Left renal cortex interstitium (tissue), 4 donors: ENCODE measurements around the gene KCTD3. TPM values are rescaled to one million over a fixed set of nuclear protein-coding genes. Genes with fewer than 3 reads are reported as not detected.

ENCODE experiments used
- DNase-seq, 4 donors: peaks; one replicate each; pipeline ENCODE4 v3.0.0-alpha.2; 2013; ENCODE audit warnings: low read depth in 4 of 4, low spot score in 2 of 4, missing footprints in 1 of 4
- polyA plus RNA-seq, 4 donors: library from polyadenylated mRNA; unstranded; fragments of 120-200 nt; gene quantifications; one replicate each; pipeline ENCODE4 v1.2.1, GENCODE V29; 2013; ENCODE audit not compliant: insufficient read length in 4 of 4

KCTD3 gene
- 10 to 100 TPM; 63.6 to 78.3 (median 70.7) TPM for polyA plus RNA-seq

DNA sequence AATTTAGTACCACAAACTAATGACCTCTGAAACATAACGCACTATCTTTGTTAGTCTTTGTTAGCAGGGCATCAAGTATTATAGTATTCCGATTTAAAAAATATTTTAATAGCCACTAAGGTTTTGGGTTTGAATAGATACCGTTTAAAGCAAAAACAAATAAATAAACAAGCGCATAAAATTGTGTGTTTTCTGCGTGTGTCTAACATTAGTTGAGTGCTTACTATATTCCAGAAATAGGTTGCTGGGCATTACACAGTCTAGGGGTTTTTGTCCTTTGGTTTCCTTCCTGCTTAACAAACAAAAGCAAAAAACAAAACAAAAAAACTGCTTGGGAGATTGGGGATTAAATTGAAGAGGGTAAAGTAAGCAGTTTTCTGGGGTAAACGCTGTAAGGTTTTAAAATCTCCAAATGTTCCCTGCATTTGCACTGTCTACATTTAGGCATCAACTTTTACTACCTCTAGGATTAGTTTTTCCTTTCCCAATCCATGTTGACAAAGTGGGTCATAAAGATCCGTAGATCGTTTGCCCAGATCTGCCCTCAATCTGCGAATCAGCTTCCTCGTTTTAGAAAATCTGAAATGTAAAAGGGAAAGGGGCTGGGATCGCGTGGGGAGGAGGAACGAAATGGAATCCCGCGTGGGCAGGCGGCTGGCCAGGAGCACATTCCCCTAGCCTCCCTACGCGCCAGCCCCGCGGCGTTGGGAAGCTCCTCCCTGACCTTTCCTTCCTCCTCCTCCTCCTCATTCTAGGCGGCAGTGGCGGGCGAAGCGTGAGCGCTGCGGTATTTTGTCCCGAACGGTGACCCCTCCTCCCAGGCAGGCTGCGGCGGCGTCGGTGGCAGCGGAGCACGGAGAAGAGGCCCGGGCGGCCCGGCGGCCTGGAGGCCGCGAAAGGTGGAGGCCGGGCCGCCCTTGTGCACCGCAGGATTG is at the start of gene KCTD3:
TSS of gene KCTD3 (plus strand) at position 749 of the 935 bp plus-strand sequence. CDS start 382 bp downstream, outside the sequence.
- peak in 3 of 4 donors; percentile 44 to 69 (median 65) for DNase-seq

DNA sequence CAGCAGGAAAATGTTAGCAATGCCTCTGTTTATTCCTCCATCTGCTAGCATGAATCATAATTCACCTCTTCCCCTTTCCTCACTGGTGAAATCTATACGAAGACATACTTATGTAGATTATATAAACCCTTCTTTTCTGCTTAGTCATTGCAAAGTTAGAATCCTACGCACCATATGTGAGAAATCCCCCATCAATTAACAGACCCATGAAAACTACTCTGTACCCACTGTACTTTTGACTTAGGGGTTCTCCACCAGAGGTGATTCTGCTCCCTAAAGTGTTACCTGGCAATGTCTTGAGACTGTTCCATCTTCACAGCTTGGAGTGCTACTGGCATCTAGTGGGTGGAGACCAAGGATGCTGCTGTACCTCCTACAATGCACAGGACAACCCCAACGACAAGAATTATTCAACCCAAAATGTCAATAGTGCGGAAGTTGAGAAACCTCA is 49.6 kb upstream of the KCTD3 start:
- no peak for DNase-seq

DNA sequence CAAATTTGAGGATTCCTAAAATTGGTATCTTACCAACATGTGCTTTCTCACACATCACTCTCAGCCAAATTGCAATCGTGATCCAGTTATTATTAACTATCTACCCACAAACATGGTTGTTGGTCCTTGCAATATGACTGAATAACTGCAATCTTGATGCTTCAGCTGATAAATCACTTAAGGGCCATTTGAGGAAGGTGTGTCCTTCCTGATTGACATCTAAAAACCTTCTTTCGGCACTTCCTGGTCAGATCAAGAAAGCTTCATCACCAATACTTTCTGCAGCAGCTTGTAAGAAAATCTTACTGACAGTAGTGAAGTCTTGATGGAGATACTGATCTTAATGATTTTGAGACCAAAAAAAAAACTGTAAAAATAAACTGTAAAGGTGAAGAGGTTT is 48.5 kb upstream of the KCTD3 start:
- DNase-seq = no peak

DNA sequence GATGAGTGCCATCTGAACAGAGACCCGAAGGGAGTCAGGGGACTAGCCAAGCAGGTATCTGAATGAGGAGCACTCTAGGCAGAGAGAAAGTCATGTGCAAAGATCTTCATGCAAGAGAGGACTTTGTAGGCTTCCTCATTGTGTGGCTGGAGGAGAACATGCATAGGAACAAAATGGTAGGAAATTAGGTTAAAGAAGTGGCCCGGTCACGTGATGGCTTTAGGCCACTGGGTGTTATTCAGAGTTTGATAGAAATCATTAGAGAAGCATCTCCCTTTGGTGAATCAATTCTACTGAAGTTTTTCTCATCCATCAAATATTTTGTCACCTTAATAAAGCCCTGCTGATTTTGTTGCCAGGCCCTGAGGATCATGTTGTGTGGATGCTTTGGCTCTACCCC is 45.8 kb upstream of the KCTD3 start:
- no peak for DNase-seq

DNA sequence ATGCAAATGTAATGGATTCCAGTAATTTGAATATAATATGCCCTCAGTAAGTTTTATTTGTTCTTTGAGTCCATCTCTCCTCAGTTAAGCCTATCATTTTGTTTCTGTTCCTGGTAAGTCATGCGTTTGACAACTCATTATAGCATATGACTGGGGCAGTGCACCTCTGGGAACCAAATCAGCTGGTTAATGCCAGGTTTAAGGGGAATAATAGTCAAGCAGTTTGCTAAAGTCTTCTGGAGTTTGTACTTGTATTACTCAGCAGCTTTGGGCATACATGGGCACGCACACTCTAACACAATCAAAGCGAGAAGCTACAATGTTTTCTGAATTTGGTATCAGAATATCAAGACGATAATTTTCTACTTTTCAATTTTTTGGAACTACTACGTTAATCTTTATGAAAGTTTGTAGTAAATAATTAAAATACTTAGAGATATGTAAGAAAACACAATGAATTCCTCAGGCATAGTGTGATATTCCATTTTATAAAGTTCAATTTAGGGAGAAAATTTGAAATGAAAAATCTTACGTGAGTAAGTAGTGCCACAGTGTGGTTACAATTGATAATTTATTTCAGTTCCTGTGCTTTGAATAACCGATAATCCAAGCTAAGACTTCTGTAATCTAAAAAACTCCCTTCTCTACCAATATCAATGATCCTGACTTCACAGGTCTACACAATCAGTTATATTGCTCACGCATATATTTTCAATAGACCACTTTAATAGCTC is 43.8 kb upstream of the KCTD3 start:
- no peak for DNase-seq

DNA sequence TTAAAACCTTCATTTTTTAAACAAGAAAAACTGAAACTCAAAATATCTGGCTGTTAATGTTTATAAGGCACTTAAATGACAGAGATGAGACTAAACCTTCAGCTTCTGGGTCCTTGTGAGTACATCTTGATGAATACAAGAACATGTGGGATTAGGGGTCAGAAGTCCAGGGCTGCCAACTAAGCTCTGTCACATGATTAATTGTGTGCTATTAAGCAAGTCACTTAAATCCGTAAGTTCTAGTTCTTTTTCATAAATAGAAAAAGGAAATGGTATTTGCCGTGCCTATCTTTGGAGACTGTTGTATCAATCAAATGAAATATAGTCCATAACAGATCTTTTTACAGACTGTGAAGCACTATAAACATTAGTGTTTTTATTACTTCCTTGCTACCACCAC is 43.2 kb upstream of the KCTD3 start:
- peak in 1 of 4 donors; percentile 3 for DNase-seq

DNA sequence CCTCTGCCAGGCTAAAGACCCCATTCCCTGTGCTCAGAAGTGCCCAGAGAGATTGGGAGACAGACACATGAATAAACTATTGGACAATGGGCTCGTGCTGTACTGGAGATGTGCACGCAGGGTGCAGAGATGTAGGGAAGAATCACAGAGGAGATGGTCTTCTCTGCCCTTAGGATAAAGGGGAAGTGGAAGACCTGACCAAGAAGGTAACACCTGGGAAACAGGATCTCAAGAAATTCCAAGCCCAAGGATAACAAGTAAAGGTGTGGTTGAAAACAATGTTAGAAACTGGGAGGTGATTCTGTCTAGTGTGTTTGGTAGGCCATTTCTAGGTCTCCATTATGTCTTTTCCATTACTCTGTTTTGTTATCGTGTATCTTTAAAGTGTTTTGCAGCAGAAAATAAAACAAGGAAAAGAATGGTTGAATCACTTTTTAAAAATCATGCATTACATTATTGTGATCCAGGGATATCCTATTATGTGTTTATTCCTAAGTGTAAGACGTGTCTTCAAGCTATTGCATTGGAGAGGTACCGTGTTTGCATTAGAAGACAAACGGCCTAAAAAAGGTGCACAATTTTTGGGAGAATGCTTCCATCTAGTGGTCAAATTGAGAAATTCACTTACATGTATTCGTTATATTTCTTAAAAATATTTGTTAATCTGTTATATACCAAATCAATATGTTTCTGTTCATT is 40.8 kb upstream of the KCTD3 start:
- DNase-seq = peak in 1 of 4 donors; percentile 37

DNA sequence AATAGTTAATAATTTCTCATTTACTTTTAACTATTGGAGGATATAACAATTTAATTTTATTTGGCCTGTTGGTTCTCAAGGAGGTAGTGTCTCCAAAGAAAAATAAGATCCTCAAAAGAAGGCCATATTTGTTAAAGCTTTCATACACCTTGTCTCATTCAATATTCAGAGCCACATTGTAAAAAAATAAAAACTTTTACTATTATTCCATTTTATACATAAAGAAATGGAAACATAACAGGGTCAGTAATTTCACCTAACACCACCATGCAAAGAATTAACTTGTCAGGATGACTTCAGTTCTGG is 40.3 kb upstream of the KCTD3 start:
- DNase-seq = no peak

DNA sequence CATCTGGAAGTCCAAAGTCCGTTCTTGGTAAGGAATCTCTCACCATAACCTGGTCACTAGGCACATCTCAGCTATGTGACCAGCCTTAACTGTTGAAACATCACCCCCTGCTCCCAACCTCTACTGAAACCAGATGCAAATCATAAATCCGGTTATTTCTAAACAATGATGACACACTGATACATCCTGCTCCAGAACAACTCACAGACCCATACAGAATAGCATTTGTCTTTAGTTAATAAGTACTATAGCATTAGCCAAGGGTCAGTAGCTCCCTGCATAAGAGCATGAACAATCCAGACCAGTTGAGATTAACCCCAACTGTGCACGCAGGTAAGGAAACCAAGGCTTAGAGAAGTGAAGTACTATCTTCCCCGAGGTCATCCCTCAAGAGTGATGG is 38.0 kb upstream of the KCTD3 start:
- DNase-seq = no peak

DNA sequence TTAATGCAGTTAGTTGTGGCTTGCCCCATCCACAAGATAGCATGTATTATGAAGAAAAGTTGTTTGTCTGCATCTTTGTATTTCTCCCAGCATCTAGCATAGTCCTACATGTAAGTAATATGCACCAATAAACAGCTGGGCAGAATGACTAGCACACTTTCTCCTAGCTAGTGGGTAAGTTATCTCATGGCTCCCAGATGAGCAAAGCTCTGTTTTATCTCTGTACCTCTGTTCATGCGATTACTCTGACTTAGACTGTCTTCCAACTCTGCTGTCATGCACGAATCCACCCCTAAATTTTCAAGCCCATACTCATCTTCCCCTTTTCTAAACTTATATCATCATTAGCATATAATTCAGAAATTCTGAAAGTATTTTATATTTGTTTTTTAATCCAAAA is 37.5 kb upstream of the KCTD3 start:
- no peak for DNase-seq

DNA sequence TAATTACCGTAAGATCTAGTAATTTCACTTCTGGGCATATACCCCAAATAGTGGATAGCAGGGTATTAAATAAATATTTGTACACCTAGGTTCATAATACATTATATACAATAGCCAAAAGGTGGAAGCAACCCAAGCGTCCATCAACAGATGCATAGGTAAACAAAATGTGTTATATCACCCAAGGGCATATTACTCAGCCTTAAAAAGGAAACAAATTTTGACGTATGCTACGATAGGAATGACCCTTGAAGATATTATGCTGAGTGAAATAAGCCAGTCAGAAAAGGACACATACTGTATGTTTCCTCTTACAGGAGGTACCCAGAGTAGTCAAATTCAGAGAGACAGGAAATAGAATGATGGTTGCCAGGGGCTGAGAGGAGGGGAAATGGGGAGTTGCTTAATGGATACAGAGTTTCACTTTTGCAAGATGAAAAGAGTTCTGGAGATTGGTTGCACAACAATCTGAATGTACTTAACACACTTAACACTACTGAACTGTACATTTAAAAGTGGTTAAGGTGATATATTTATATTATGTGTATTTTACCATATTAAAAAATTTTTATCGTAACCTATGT is 36.6 kb upstream of the KCTD3 start:
- no peak for DNase-seq

DNA sequence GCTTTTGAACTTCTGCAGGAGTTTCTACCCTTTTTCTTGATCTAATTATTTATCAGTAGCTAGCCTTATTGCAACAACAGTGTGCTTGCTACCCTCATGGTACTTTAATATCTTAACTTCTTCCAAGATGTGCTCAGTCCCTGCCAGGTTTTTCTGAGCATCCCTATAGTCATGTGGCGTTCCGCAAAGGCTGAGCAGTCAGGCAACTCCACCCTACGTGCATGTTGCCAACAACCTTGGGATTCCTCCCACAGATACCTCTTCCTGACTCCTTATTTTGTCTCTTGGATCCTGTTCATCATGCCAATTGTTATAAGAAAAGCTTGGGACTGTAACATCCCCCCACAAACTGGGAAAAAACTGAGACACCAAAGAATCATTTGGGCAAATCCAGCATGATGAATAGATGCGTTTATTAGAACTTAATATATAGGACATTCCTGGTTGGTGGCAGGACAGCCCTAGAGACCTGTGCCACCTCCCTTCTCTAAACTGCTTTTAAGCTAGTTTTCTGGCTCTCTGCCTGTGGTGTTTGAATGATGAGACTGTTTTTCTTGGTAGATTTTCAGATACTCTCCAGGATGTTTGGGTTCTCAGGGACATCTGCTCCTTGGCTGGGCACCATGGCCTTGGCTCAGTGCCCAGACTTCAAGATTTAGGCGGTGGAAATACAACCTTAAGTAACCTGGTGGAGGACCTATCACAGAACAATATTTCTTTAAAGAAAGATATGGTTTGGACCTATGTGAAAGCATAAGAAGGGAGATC is 27.1 kb upstream of the KCTD3 start:
- DNase-seq = no peak

DNA sequence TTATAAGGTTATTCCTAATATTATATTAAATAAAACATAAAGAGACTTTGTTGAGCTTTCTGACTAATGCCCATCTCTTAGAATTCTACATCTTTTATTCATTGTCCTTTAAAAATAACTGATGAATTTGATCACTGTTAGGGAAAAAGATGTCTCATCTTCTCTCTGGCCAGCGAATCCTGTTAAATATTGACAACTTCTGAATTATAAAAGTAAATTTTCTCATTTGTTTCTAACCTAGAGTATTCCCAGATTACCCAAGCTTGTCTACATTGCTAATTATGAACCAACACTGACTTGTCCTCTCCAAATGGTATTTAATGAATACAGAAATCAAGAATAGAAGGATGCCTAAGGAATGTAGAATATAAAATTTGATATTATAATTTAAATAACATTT is 24.8 kb upstream of the KCTD3 start:
- DNase-seq = no peak

DNA sequence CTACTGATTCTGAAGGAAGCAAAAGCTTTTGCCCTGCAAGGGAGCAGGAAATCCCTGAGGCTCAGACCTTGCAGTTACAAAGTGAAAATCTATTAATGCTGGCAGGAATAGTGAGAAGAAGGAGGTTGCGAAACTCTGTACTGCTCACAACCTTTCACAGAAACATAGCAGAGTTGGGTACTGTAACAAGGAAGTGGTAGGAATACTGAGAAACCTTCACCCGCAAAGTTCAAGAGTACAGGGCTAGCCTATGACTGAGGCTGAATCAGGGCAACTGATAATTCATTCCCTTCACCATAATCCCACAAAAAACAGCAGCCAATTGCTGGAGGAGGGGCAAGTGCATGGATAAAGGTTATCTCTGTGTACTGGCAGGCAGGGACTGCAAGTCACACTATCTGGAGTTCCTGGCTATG is 23.9 kb upstream of the KCTD3 start:
- no peak for DNase-seq

DNA sequence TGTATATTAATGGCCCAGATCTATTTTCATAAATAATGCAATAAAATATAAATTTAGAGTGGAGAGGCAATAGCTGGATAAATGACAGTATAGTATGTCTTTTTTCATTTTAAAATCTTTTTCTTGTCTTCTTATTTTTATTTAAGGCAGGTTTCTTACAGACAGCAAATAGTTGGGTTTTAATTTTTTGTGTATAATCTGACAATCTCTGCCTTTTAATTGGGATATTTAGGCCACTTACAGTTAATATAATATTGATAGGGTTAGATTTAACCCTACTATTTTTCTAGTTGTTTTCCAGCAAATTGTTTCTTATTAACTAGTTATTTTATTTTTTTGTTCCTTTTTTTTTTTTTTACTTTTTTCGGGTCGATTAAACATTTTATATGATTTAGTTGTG is 23.3 kb upstream of the KCTD3 start:
- DNase-seq = no peak

DNA sequence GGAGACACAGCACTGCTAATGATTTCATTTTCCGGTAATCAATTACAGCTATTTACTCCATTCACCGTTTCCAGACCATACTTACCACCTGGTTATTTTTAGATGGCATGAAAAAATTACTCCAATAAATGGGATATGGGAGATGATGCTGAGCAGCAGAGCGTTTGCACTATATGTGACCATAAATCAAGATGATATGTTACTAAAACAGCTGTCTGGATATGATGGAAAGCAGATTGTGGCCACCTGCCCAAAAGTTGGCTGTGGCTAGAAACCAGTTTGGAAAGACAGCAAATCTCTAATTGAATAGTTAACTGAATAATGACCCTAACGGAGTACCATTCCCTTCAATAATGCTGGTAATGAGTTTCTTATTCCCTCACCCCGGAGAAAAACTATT is 22.5 kb upstream of the KCTD3 start:
- no peak for DNase-seq

DNA sequence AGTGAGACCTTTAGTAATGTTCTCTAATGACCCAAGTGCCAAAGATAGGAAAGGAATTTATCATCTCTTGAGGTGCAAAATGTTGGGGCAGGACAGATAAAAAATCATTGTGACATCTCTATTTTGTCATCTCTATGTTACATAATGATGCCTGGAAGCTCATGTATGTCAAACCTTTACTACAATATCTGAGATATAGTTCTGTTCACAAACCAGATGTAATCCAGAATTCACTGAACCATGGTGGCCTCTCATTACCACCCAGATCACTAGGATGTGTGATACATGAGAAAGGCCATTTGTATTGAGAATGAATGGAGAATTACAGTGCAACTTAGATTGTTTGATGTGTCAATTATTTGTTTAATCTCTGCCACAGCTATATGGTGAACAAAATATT is 22.0 kb upstream of the KCTD3 start:
- no peak for DNase-seq

DNA sequence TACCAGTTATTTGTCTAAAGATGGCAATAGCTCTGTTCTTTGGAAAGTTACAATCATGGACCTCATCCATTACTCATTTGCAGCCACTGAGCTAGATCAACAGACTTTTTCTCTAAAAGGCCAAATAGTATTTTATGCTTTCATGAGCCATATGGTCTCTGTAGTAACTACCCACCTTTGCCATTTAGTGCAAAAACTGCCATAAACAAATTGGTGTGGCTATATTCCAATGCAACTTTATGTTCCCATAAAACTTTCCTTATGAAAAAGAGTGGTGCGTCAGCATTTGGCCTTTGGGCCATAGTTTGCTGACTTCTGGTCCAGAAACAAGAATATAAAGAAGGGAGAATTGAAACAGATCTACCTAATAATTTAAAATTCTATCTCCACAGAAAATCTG is 20.1 kb upstream of the KCTD3 start:
- DNase-seq = no peak

DNA sequence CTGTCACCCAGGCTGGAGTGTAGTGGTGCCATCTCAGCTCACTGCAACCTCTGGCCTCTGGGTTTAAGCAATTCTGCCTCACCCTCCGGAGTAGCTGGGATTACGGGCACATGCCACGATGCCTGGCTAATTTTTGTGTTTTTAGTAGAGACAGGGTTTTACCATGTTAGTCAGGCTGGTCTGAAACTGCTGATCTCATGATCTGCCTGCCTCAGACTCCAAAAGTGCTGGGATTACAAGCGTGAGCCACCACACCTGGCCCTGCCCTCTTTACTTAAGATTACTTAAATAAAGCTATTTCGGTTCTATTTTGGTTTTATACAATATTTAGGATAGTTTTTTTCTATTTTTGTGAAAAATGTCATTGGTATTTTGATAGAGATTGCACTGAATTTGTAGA is 15.3 kb upstream of the KCTD3 start:
- DNase-seq = no peak

DNA sequence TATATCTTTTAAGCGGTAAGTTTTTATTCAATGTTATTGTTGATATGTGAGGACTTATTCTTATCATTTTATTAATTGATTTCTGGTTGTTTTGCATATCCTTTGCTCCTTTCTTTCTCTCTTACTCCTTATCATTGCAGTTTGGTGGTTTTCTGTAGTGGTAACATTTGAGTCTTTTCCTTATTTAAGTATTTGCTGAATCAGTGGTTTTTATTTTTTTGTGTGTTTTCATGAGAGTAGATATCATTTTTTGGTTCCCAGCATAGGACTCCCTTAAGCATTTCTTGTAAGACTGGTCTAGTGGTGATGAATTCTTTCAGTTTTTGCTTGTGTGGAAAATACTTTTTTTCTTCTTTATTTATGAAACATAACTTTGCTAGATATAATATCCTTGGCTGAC is 12.2 kb upstream of the KCTD3 start:
- DNase-seq = no peak
